SW480 (cell line): ENCODE results near the gene CMTM8.

Experiments
- DNase-seq: peaks from one replicate; pipeline ENCODE4 v3.0.0-alpha.2; 2016; ENCODE audit warnings: low spot score

Gene CMTM8

DNA sequence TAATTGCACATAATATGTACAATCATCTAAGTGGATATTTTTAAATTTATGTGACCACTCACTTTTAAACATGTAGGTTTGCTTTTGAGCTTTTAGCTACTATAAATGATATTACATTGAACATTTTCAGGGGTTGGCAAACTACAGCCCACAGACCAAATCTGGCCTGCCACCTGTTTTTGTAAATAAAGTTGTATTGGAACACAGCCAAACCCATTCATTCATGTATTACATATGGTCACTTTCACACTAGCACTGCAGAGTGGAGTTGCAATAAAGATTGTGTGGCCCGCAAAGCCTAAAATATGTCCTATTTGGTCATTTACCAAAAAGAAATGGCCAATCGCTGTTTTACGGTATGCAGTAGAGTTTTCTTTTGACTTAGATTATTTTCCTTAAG is 174.4 kb downstream of the CMTM8 start:
- DNase-seq, result no peak

GRCh38 chr3:32413845-32414521 is 175.5 kb downstream of the CMTM8 start:
- DNase-seq, result no peak

DNA sequence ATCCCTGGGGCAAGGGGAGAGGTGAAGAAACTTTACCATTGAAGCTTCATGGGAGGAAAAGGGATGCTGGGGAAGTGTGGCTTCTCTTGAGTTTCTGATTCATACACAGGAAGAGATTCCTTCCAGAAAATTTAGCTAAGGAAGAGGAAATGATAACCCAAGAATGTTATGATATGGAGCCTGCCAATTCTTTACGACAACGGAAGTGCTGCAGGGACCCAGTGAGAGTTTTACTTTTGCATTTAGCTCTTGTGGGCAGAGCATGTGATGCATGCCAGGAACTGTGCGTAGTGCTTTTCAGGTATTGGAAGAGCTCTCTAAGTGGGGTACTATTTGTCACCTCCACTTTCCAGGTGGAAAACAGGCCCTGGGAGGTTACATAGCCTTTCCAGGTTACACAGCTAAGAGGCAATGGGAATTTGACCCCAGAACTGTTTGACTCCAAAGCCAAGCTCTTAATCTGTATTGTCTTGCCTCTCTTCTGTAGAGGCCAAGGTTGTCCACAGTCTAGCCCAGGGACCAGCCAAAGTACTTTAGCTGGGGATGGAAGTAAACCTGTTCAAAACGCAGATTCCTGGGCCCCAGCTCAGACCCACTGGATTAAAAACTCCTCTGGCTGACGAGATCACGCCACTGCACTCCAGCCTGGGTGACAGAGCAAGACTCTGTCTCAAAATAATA is 176.2 kb downstream of the CMTM8 start:
- DNase-seq, result no peak

DNA sequence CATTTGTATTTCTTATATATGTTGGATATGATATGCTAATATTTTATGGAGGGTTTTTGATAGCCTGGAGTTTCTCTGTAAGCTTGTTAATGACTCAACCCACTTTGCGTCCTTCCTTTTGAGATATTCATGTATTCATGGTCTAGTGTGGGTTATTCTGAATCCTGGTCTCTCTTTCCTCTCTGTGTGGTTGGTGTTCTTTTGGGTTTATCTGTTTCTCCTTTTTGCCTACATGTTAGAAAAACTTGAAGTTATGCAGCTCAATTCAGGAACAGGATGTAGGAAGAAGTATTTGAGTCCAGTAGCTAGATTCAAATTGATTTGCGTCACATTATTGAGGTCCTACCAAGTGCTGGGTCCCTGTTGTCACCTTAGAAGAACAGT is 181.3 kb downstream of the CMTM8 start:
- peak; percentile 42 for DNase-seq
